Measurements from ENCODE around the gene ZBTB47. TPM values are rescaled to one million over a fixed set of nuclear protein-coding genes. Genes with fewer than 3 reads are reported as not detected.

The ZBTB47 gene
- total RNA-seq, 1 experiment from 2014 or later: 8.1 TPM

GRCh38 chr3:42664438-42664803, 10.9 kb downstream of the ZBTB47 start:
- no TSS peak for BruUV-seq (replicated peaks)
- intact Hi-C loops (cut with micrococcal nuclease; ENCODE audit: unreplicated experiment): no loop called here
- Histone ChIP-seq H3K9me2 (ENCODE audit: insufficient read depth) (no peaks in the 10 kb centered on the region), H2AFZ (no peak overlapping the region), H3K27me3 (ENCODE audit: insufficient read depth, low read depth) (no peaks in the 10 kb centered on the region), H3K4me2 (no peak overlapping the region), H3K27ac (no peak overlapping the region), H3F3A (ENCODE audit: insufficient read depth, low read depth) (no peaks in the 10 kb centered on the region), H3K79me2 (ENCODE audit: low read depth) (no peaks in the 10 kb centered on the region), H3K9me3 (ENCODE audit: insufficient read depth, low read depth) (no peaks in the 10 kb centered on the region), H3K4me1 (replicated peaks; ENCODE audit: insufficient read depth) (no peaks in the 10 kb centered on the region), H3K36me3 (ENCODE audit: low read depth) (no peaks in the 10 kb centered on the region), H3K4me3 (no peak overlapping the region), H4K20me1 (ENCODE audit: insufficient read depth) (no peaks in the 10 kb centered on the region)
- ChIA-PET POLR2A (ENCODE audit: unreplicated experiment) (no interaction called here), CTCF (no interaction called here)
- DNase-seq: no peak
- TF ChIP-seq CTCF (conservative IDR thresholded peaks at IDR 0.05) (no peak), EZH2 (IDR thresholded peaks at IDR 0.05; ENCODE audit: low read depth) (no peak)

- no TSS peak for BruUV-seq (replicated peaks)
- Histone ChIP-seq H3K9me2 (ENCODE audit: insufficient read depth) (no peaks in the 10 kb centered on the region), H3K27ac (no peak overlapping the region), H3K4me2 (no peak overlapping the region), H2AFZ (no peak overlapping the region), H4K20me1 (ENCODE audit: insufficient read depth) (no peaks in the 10 kb centered on the region), H3K36me3 (ENCODE audit: low read depth) (no peaks in the 10 kb centered on the region), H3F3A (ENCODE audit: insufficient read depth, low read depth) (no peaks in the 10 kb centered on the region), H3K27me3 (ENCODE audit: insufficient read depth, low read depth) (no peaks in the 10 kb centered on the region), H3K4me3 (no peak overlapping the region), H3K4me1 (replicated peaks; ENCODE audit: insufficient read depth) (no peaks in the 10 kb centered on the region), H3K79me2 (ENCODE audit: low read depth) (no peaks in the 10 kb centered on the region), H3K9me3 (ENCODE audit: insufficient read depth, low read depth) (no peaks in the 10 kb centered on the region)
- ChIA-PET POLR2A (ENCODE audit: unreplicated experiment) (no interaction called here), CTCF (no interaction called here)
- TF ChIP-seq EZH2 (IDR thresholded peaks at IDR 0.05; ENCODE audit: low read depth) (no peak), CTCF (conservative IDR thresholded peaks at IDR 0.05) (no peak)
- DNase-seq: no peak
- intact Hi-C loops (cut with micrococcal nuclease; ENCODE audit: unreplicated experiment): no loop called here
Measured at GRCh38 chr3:42665050-42665878, 11.8 kb downstream of the ZBTB47 start.

- H4K20me1 ChIP-seq (ENCODE audit: insufficient read depth): no peaks in the 10 kb centered on the region
- no TSS peak for BruUV-seq (replicated peaks)
- no peak overlapping the region for H3K4me3 ChIP-seq
- H3K4me2 ChIP-seq: no peak overlapping the region
- H3K27ac ChIP-seq: no peak overlapping the region
- H3K9me2 ChIP-seq (ENCODE audit: insufficient read depth): no peaks in the 10 kb centered on the region
- no peak for DNase-seq
- H3K9me3 ChIP-seq (ENCODE audit: insufficient read depth, low read depth): no peaks in the 10 kb centered on the region
- intact Hi-C loops (cut with micrococcal nuclease; ENCODE audit: unreplicated experiment): no loop called here
- no peaks in the 10 kb centered on the region for H3K4me1 ChIP-seq (replicated peaks; ENCODE audit: insufficient read depth)
- ChIA-PET POLR2A (ENCODE audit: unreplicated experiment) (no interaction called here), CTCF (no interaction called here)
- H3K79me2 ChIP-seq (ENCODE audit: low read depth): no peaks in the 10 kb centered on the region
- no peak for TF ChIP-seq CTCF (conservative IDR thresholded peaks at IDR 0.05)
- TF ChIP-seq EZH2 (IDR thresholded peaks at IDR 0.05; ENCODE audit: low read depth): no peak
- no peaks in the 10 kb centered on the region for H3F3A ChIP-seq (ENCODE audit: insufficient read depth, low read depth)
- H3K36me3 ChIP-seq (ENCODE audit: low read depth): no peaks in the 10 kb centered on the region
- H3K27me3 ChIP-seq (ENCODE audit: insufficient read depth, low read depth): no peaks in the 10 kb centered on the region
- no peak overlapping the region for H2AFZ ChIP-seq
Measured at GRCh38 chr3:42666022-42666421, 12.5 kb downstream of the ZBTB47 start.
